ENCODE data around the gene MRM3.

GRCh38 chr17:778096-778495 lies 4.1 kb upstream of the MRM3 start:
- TF ChIP-seq CTCF (IDR thresholded peaks at IDR 0.05; ENCODE audit: insufficient read depth, low read length) (no peak), REST (IDR thresholded peaks at IDR 0.05; ENCODE audit: insufficient replicate concordance, low read depth) (no peak)
